Measurements from ENCODE around the gene TMEM181. TPM values are rescaled to one million over a fixed set of nuclear protein-coding genes. Genes with fewer than 3 reads are reported as not detected.

TMEM181 gene
- total RNA-seq, 1 donor from 2014 or later: 31.0 TPM

- no peaks in the 10 kb centered on the region for H3K27me3 ChIP-seq (ENCODE audit: insufficient read depth, low read length)
- Mint-ChIP-seq H3K4me1 (ENCODE audit: low read depth, unreplicated experiment) (peaks cover 20% of the 10 kb centered on the region), H3K4me3 (ENCODE audit: unreplicated experiment) (peak overlapping the region; percentile 81), H3K36me3 (ENCODE audit: low read depth, unreplicated experiment) (peaks cover 3% of the 10 kb centered on the region), H3K27ac (ENCODE audit: unreplicated experiment) (no peak overlapping the region), H3K27me3 (ENCODE audit: low read depth, unreplicated experiment) (no peaks in the 10 kb centered on the region), H3K9me3 (ENCODE audit: unreplicated experiment) (peaks cover 2% of the 10 kb centered on the region)
- H3K9ac ChIP-seq (ENCODE audit: low read length): no peak overlapping the region
- TF ChIP-seq EZH2 (IDR thresholded peaks at IDR 0.05; ENCODE audit: insufficient read depth, low read length): no peak
- TF ChIP-seq, protein P1, sequence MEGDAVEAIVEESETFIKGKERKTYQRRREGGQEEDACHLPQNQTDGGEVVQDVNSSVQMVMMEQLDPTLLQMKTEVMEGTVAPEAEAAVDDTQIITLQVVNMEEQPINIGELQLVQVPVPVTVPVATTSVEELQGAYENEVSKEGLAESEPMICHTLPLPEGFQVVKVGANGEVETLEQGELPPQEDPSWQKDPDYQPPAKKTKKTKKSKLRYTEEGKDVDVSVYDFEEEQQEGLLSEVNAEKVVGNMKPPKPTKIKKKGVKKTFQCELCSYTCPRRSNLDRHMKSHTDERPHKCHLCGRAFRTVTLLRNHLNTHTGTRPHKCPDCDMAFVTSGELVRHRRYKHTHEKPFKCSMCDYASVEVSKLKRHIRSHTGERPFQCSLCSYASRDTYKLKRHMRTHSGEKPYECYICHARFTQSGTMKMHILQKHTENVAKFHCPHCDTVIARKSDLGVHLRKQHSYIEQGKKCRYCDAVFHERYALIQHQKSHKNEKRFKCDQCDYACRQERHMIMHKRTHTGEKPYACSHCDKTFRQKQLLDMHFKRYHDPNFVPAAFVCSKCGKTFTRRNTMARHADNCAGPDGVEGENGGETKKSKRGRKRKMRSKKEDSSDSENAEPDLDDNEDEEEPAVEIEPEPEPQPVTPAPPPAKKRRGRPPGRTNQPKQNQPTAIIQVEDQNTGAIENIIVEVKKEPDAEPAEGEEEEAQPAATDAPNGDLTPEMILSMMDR (IDR thresholded peaks at IDR 0.05; ENCODE audit: insufficient read depth, low read depth, low read length): no peak
- H4K20me1 ChIP-seq (ENCODE audit: insufficient read depth, low read length): peaks cover 28% of the 10 kb centered on the region
- H3K79me2 ChIP-seq (ENCODE audit: insufficient read depth, low read length): peaks cover 32% of the 10 kb centered on the region
- no peaks in the 10 kb centered on the region for H3K36me3 ChIP-seq (ENCODE audit: insufficient read depth, low read length)
- H3K4me2 ChIP-seq (ENCODE audit: low read length): no peak overlapping the region
- no peak overlapping the region for H3K27ac ChIP-seq (ENCODE audit: low read depth, low read length)
- peaks cover 22% of the 10 kb centered on the region for H3K4me1 ChIP-seq (ENCODE audit: insufficient read depth, low read length)
- DNase-seq (ENCODE audit: low read depth) (no peak), FAIRE-seq (no peak)
- H3K4me3 ChIP-seq (ENCODE audit: insufficient read depth, low read depth, low read length): peak overlapping the region; percentile 71
- no peaks in the 10 kb centered on the region for H3K9me3 ChIP-seq (ENCODE audit: insufficient read depth, low read depth, low read length)
- H2AFZ ChIP-seq (ENCODE audit: low read depth, low read length): peak overlapping the region; percentile 99
Measured at GRCh38 chr6:158558415-158559306, 1.2 kb upstream of the TMEM181 start.

DNA sequence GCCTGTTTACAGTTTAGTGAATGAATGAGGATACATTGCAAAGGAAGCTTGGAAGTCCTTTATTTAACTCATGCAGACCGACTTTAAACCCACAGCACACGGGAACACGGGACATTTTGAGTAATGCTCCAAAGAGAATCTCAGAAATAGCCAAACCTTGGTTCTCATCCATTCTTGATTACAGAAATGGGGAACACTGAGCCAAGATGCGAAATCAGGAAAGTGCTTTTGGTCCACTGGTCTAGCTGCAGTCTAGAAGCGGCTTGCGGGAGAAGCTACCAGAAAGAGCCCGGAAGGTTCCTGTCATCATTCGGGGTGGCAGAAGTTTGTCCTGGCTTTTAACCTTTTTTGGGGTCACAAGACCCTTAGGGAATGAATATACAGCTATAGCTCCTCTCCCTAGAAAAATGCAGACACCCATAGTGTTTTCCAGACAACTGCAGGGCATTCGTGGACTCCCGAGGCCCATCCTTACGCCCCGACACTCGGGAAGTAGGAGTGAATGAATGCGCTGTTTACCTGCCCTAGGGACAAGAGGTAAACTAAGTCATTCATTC, 475 bp upstream of the TMEM181 start:
- H3K36me3 Mint-ChIP-seq (ENCODE audit: low read depth, unreplicated experiment): peaks cover 3% of the 10 kb centered on the region
- H3K4me3 Mint-ChIP-seq (ENCODE audit: unreplicated experiment): peak overlapping the region; percentile 81
- peaks cover 22% of the 10 kb centered on the region for H3K4me1 ChIP-seq (ENCODE audit: insufficient read depth, low read length)
- TF ChIP-seq EZH2 (IDR thresholded peaks at IDR 0.05; ENCODE audit: insufficient read depth, low read length): no peak
- TF ChIP-seq, protein P1 (IDR thresholded peaks at IDR 0.05; ENCODE audit: insufficient read depth, low read depth, low read length): no peak
- H3K79me2 ChIP-seq (ENCODE audit: insufficient read depth, low read length): peaks cover 40% of the 10 kb centered on the region
- H3K27me3 Mint-ChIP-seq (ENCODE audit: low read depth, unreplicated experiment): no peaks in the 10 kb centered on the region
- H3K9ac ChIP-seq (ENCODE audit: low read length): peak overlapping the region; percentile 89
- H2AFZ ChIP-seq (ENCODE audit: low read depth, low read length): peak overlapping the region; percentile 99
- DNase-seq (ENCODE audit: low read depth): no peak
- H3K4me2 ChIP-seq (ENCODE audit: low read length): peak overlapping the region; percentile 95
- no peaks in the 10 kb centered on the region for H3K27me3 ChIP-seq (ENCODE audit: insufficient read depth, low read length)
- H3K4me3 ChIP-seq (ENCODE audit: insufficient read depth, low read depth, low read length): peak overlapping the region; percentile 71
- no peak for FAIRE-seq
- H3K4me1 Mint-ChIP-seq (ENCODE audit: low read depth, unreplicated experiment): peaks cover 20% of the 10 kb centered on the region
- H3K36me3 ChIP-seq (ENCODE audit: insufficient read depth, low read length): no peaks in the 10 kb centered on the region
- H3K27ac ChIP-seq (ENCODE audit: low read depth, low read length): peak overlapping the region; percentile 76
- H4K20me1 ChIP-seq (ENCODE audit: insufficient read depth, low read length): peaks cover 35% of the 10 kb centered on the region
- H3K27ac Mint-ChIP-seq (ENCODE audit: unreplicated experiment): peak overlapping the region; percentile 18
- no peaks in the 10 kb centered on the region for H3K9me3 ChIP-seq (ENCODE audit: insufficient read depth, low read depth, low read length)
- peaks cover 2% of the 10 kb centered on the region for H3K9me3 Mint-ChIP-seq (ENCODE audit: unreplicated experiment)
